Stimulated activated naive CD8-positive, alpha-beta T cell treated with anti-CD3 and anti-CD28 coated beads, Interleukin-15, amount 100 ng/mL, for 72 hours (primary cell): Measurements from ENCODE around the gene MARCHF11.

Source experiments
- ATAC-seq: fragments of 150-1000 bp; cut with Tn5 transposase; 2 replicates; pipeline ENCODE4 v1.10.0; 2021; ENCODE audit warnings: mild to moderate bottlenecking, moderate library complexity
- DNase-seq, 2 donors: peaks; one replicate each; pipeline ENCODE4 v3.0.0; 2021 to 2022
- H3K27ac Mint-ChIP-seq, 2 donors: one replicate each; pipeline ENCODE4 v1.8.0; 2022; ENCODE audit warnings: mild to moderate bottlenecking in 2 of 2, mixed read lengths in 2 of 2, moderate library complexity in 2 of 2
- H3K27me3 Mint-ChIP-seq: one replicate; pipeline ENCODE4 v1.8.0; 2022; ENCODE audit warnings: mixed read lengths
- H3K4me1 Mint-ChIP-seq: one replicate; pipeline ENCODE4 v1.8.0; 2022; ENCODE audit warnings: mild to moderate bottlenecking, mixed read lengths
- H3K4me3 Mint-ChIP-seq, 2 donors: one replicate each; pipeline ENCODE4 v1.8.0; 2022; ENCODE audit warnings: mild to moderate bottlenecking in 2 of 2, mixed read lengths in 2 of 2, moderate library complexity in 1 of 2
- H3K9me3 Mint-ChIP-seq, 2 donors: one replicate each; pipeline ENCODE4 v1.8.0; 2022; ENCODE audit warnings: mixed read lengths in 2 of 2

The MARCHF11 gene

GRCh38 chr5:16143361-16144049 is 36.1 kb downstream of the MARCHF11 start:
- Mint-ChIP-seq H3K4me1 (no peaks in the 10 kb centered on the region), H3K4me3 (no peak overlapping the region), H3K9me3 (peaks cover 0 to 7% of the 10 kb centered on the region in 2 donors), H3K27me3 (peaks cover 8% of the 10 kb centered on the region), H3K27ac (no peak overlapping the region)
- DNase-seq, result no peak
- ATAC-seq, result no peak

GRCh38 chr5:16140944-16141343 is 38.6 kb downstream of the MARCHF11 start:
- H3K4me1 Mint-ChIP-seq, result no peaks in the 10 kb centered on the region
- peaks cover 6 to 15% of the 10 kb centered on the region in 2 donors for H3K9me3 Mint-ChIP-seq
- ATAC-seq, result no peak
- DNase-seq, result no peak
- H3K4me3 Mint-ChIP-seq, result no peak overlapping the region
- H3K27me3 Mint-ChIP-seq, result peaks cover 8% of the 10 kb centered on the region
- no peak overlapping the region for H3K27ac Mint-ChIP-seq

- ATAC-seq (no peak), DNase-seq (no peak)
- H3K4me3 Mint-ChIP-seq, result no peak overlapping the region
- H3K4me1 Mint-ChIP-seq, result no peaks in the 10 kb centered on the region
- peaks cover 8% of the 10 kb centered on the region for H3K27me3 Mint-ChIP-seq
- peaks cover 6 to 15% of the 10 kb centered on the region in 2 donors for H3K9me3 Mint-ChIP-seq
- no peak overlapping the region for H3K27ac Mint-ChIP-seq
These were observed 39.2 kb downstream of the MARCHF11 start for GRCh38 chr5:16140417-16140816.

GRCh38 chr5:16137177-16137576 is 42.4 kb downstream of the MARCHF11 start:
- ATAC-seq, result no peak
- Mint-ChIP-seq H3K27ac (no peak overlapping the region), H3K9me3 (peaks cover 6 to 15% of the 10 kb centered on the region in 2 donors)

GRCh38 chr5:16135506-16135905 is 44.1 kb downstream of the MARCHF11 start:
- Mint-ChIP-seq H3K9me3 (peaks cover 6 to 15% of the 10 kb centered on the region in 2 donors), H3K4me3 (no peak overlapping the region), H3K27me3 (peaks cover 9% of the 10 kb centered on the region), H3K27ac (no peak overlapping the region), H3K4me1 (no peaks in the 10 kb centered on the region)
- DNase-seq (no peak), ATAC-seq (no peak)

More at GRCh38 chr5:16137177-16137576, 42.4 kb downstream of the MARCHF11 start:
- Mint-ChIP-seq H3K4me3 (no peak overlapping the region), H3K4me1 (no peaks in the 10 kb centered on the region), H3K27me3 (peaks cover 2% of the 10 kb centered on the region)
- no peak for DNase-seq

- H3K9me3 Mint-ChIP-seq, result peaks cover 6 to 15% of the 10 kb centered on the region in 2 donors
- no peak for DNase-seq
- no peaks in the 10 kb centered on the region for H3K4me1 Mint-ChIP-seq
- no peak for ATAC-seq
- no peak overlapping the region for H3K27ac Mint-ChIP-seq
- no peak overlapping the region for H3K4me3 Mint-ChIP-seq
- peaks cover 9% of the 10 kb centered on the region for H3K27me3 Mint-ChIP-seq
These were observed 44.6 kb downstream of the MARCHF11 start for GRCh38 chr5:16135003-16135402.

- DNase-seq, result no peak
- no peak for ATAC-seq
- peaks cover 9% of the 10 kb centered on the region for H3K27me3 Mint-ChIP-seq
- no peaks in the 10 kb centered on the region for H3K4me1 Mint-ChIP-seq
- H3K9me3 Mint-ChIP-seq, result peaks cover 6 to 15% of the 10 kb centered on the region in 2 donors
- H3K4me3 Mint-ChIP-seq, result no peak overlapping the region
- H3K27ac Mint-ChIP-seq, result no peak overlapping the region
These were observed 45.4 kb downstream of the MARCHF11 start for GRCh38 chr5:16134204-16134603.

GRCh38 chr5:16131878-16132277 is 47.7 kb downstream of the MARCHF11 start:
- DNase-seq (no peak), ATAC-seq (no peak)
- Mint-ChIP-seq H3K9me3 (no peaks in the 10 kb centered on the region), H3K27me3 (peaks cover 9% of the 10 kb centered on the region), H3K4me1 (no peaks in the 10 kb centered on the region), H3K27ac (no peak overlapping the region), H3K4me3 (no peak overlapping the region)

- DNase-seq (no peak), ATAC-seq (no peak)
- Mint-ChIP-seq H3K4me1 (no peaks in the 10 kb centered on the region), H3K9me3 (no peaks in the 10 kb centered on the region), H3K27me3 (peaks cover 9% of the 10 kb centered on the region), H3K27ac (no peak overlapping the region), H3K4me3 (no peak overlapping the region)
These were observed 50.6 kb downstream of the MARCHF11 start for GRCh38 chr5:16128944-16129343.

- Mint-ChIP-seq H3K4me3 (no peak overlapping the region), H3K27ac (no peak overlapping the region), H3K9me3 (no peaks in the 10 kb centered on the region), H3K27me3 (peaks cover 9% of the 10 kb centered on the region), H3K4me1 (no peaks in the 10 kb centered on the region)
- ATAC-seq (no peak), DNase-seq (no peak)
These were observed 51.6 kb downstream of the MARCHF11 start for GRCh38 chr5:16127865-16128544.

- H3K27me3 Mint-ChIP-seq, result no peaks in the 10 kb centered on the region
- H3K9me3 Mint-ChIP-seq, result peaks cover 6 to 17% of the 10 kb centered on the region in 2 donors
- DNase-seq (no peak), ATAC-seq (no peak)
- no peaks in the 10 kb centered on the region for H3K4me1 Mint-ChIP-seq
- H3K4me3 Mint-ChIP-seq, result no peak overlapping the region
- peak overlapping the region in 1 of 2 donors; percentile 2 for H3K27ac Mint-ChIP-seq
These were observed 59.0 kb downstream of the MARCHF11 start for GRCh38 chr5:16120579-16120978.

GRCh38 chr5:16119790-16120189 is 59.8 kb downstream of the MARCHF11 start:
- DNase-seq, result no peak
- no peak overlapping the region for H3K27ac Mint-ChIP-seq
- no peak for ATAC-seq
- H3K9me3 Mint-ChIP-seq, result peaks cover 6 to 17% of the 10 kb centered on the region in 2 donors
- H3K4me3 Mint-ChIP-seq, result no peak overlapping the region
- no peaks in the 10 kb centered on the region for H3K27me3 Mint-ChIP-seq
- H3K4me1 Mint-ChIP-seq, result no peaks in the 10 kb centered on the region

- H3K27ac Mint-ChIP-seq, result no peak overlapping the region
- ATAC-seq, result no peak
- H3K4me1 Mint-ChIP-seq, result no peaks in the 10 kb centered on the region
- peaks cover 18 to 32% of the 10 kb centered on the region in 2 donors for H3K9me3 Mint-ChIP-seq
- DNase-seq, result no peak
- H3K27me3 Mint-ChIP-seq, result no peaks in the 10 kb centered on the region
- H3K4me3 Mint-ChIP-seq, result no peak overlapping the region
These were observed 64.5 kb downstream of the MARCHF11 start for GRCh38 chr5:16115140-16115539.

GRCh38 chr5:16108418-16108817 is 71.2 kb downstream of the MARCHF11 start:
- Mint-ChIP-seq H3K27ac (no peak overlapping the region), H3K4me1 (no peaks in the 10 kb centered on the region), H3K4me3 (no peak overlapping the region), H3K27me3 (no peaks in the 10 kb centered on the region), H3K9me3 (peaks cover 16 to 45% of the 10 kb centered on the region in 2 donors)
- ATAC-seq (no peak), DNase-seq (no peak)

GRCh38 chr5:16104961-16105360 is 74.6 kb downstream of the MARCHF11 start:
- H3K4me3 Mint-ChIP-seq, result no peak overlapping the region
- H3K4me1 Mint-ChIP-seq, result no peaks in the 10 kb centered on the region
- H3K27me3 Mint-ChIP-seq, result no peaks in the 10 kb centered on the region
- peaks cover 4 to 37% of the 10 kb centered on the region in 2 donors for H3K9me3 Mint-ChIP-seq
- DNase-seq (no peak), ATAC-seq (no peak)
- H3K27ac Mint-ChIP-seq, result no peak overlapping the region

GRCh38 chr5:16095612-16096011 is 84.0 kb downstream of the MARCHF11 start:
- ATAC-seq (no peak), DNase-seq (no peak)
- Mint-ChIP-seq H3K27ac (no peak overlapping the region), H3K9me3 (peaks cover 0 to 5% of the 10 kb centered on the region in 2 donors), H3K4me3 (no peak overlapping the region), H3K4me1 (no peaks in the 10 kb centered on the region), H3K27me3 (peaks cover 9% of the 10 kb centered on the region)
